K562 (cell line): ENCODE results near the gene CCDC127. TPM values are rescaled to one million over a fixed set of nuclear protein-coding genes. Genes with fewer than 3 reads are reported as not detected.

Experiments
- CBX2 ChIP-seq: fragments of 200-600 bp; sonication (generic); IDR thresholded peaks from one replicate; pipeline ENCODE4 v1.6.1; 2012; ENCODE audit warnings: mild to moderate bottlenecking, low read length, inconsistent platforms; ENCODE audit not compliant: insufficient read depth, poor library complexity, severe bottlenecking
- SNRNP70 ChIP-seq: fragments of 200-400 bp; formaldehyde crosslinking; optimal IDR thresholded peaks from 2 replicates; pipeline ENCODE3; 2017; ENCODE audit warnings: low read depth, low read length
- polyA plus RNA-seq, 8 experiments: library from polyadenylated mRNA; depleted of rRNA in 4 of 8; stranded (reverse) in 5 of 8; unstranded in 3 of 8; fragments of >200 nt; fragmentation: Nextera tagmentation in 2 of 8; fragmentation: Illumina TruSeq in 1 of 8; extraction: Ambion mirVana in 2 of 8; extraction: Trizol in 1 of 8; gene quantifications; 2 replicates each; pipeline versions ENCODE4 v1.2.1 to v1.2.3, GENCODE V29; 2011 to 2014; ENCODE audit warnings: inconsistent platforms in 1 of 8, missing spikeins in 1 of 8
- total RNA-seq, 7 experiments: library from RNA; depleted of rRNA in 6 of 7; stranded (reverse); fragments of >200 nt in 6 of 7; fragmentation: Illumina TruSeq in 2 of 7; extraction: Trizol in 2 of 7; gene quantifications; 2 replicates each; pipeline versions ENCODE4 v1.2.1 to v1.2.3, GENCODE V29; 2011 to 2021; ENCODE audit warnings: low replicate concordance in 1 of 7
- TF ChIP-seq, protein P1 (sequence below): fragments of 200-600 bp; sonication (generic); IDR thresholded peaks from one replicate; pipeline ENCODE4 v1.6.1; 2012; ENCODE audit warnings: mild to moderate bottlenecking, low read depth, low read length, inconsistent platforms

Gene CCDC127
- total and polyA plus RNA-seq, 9 of the 15 experiments (the other 6 are each of a cell fraction or from before 2014, with no cell fraction given): 2.7 to 4.5 (median 4.1) TPM

DNA sequence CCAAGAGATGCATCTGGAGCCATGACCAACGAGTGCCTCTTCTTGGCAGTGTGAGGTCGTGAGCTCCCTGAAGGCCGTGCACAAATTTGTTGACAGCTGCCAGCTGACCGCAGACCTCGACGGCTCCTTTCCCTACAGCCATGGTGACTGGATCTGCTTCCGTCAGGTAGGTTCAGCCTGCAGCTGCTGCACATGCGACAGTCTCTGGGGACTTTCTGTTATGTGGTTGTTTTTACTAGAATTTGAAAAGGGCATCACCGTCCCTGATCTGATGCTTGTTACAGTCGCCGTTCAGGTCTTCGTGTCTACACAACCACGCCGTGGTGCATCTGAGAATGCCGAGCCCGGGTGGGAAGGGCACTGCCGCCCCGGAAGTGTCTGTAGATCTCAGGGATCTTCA, 63.1 kb downstream of the CCDC127 start (continued):
- TF ChIP-seq, protein P1, sequence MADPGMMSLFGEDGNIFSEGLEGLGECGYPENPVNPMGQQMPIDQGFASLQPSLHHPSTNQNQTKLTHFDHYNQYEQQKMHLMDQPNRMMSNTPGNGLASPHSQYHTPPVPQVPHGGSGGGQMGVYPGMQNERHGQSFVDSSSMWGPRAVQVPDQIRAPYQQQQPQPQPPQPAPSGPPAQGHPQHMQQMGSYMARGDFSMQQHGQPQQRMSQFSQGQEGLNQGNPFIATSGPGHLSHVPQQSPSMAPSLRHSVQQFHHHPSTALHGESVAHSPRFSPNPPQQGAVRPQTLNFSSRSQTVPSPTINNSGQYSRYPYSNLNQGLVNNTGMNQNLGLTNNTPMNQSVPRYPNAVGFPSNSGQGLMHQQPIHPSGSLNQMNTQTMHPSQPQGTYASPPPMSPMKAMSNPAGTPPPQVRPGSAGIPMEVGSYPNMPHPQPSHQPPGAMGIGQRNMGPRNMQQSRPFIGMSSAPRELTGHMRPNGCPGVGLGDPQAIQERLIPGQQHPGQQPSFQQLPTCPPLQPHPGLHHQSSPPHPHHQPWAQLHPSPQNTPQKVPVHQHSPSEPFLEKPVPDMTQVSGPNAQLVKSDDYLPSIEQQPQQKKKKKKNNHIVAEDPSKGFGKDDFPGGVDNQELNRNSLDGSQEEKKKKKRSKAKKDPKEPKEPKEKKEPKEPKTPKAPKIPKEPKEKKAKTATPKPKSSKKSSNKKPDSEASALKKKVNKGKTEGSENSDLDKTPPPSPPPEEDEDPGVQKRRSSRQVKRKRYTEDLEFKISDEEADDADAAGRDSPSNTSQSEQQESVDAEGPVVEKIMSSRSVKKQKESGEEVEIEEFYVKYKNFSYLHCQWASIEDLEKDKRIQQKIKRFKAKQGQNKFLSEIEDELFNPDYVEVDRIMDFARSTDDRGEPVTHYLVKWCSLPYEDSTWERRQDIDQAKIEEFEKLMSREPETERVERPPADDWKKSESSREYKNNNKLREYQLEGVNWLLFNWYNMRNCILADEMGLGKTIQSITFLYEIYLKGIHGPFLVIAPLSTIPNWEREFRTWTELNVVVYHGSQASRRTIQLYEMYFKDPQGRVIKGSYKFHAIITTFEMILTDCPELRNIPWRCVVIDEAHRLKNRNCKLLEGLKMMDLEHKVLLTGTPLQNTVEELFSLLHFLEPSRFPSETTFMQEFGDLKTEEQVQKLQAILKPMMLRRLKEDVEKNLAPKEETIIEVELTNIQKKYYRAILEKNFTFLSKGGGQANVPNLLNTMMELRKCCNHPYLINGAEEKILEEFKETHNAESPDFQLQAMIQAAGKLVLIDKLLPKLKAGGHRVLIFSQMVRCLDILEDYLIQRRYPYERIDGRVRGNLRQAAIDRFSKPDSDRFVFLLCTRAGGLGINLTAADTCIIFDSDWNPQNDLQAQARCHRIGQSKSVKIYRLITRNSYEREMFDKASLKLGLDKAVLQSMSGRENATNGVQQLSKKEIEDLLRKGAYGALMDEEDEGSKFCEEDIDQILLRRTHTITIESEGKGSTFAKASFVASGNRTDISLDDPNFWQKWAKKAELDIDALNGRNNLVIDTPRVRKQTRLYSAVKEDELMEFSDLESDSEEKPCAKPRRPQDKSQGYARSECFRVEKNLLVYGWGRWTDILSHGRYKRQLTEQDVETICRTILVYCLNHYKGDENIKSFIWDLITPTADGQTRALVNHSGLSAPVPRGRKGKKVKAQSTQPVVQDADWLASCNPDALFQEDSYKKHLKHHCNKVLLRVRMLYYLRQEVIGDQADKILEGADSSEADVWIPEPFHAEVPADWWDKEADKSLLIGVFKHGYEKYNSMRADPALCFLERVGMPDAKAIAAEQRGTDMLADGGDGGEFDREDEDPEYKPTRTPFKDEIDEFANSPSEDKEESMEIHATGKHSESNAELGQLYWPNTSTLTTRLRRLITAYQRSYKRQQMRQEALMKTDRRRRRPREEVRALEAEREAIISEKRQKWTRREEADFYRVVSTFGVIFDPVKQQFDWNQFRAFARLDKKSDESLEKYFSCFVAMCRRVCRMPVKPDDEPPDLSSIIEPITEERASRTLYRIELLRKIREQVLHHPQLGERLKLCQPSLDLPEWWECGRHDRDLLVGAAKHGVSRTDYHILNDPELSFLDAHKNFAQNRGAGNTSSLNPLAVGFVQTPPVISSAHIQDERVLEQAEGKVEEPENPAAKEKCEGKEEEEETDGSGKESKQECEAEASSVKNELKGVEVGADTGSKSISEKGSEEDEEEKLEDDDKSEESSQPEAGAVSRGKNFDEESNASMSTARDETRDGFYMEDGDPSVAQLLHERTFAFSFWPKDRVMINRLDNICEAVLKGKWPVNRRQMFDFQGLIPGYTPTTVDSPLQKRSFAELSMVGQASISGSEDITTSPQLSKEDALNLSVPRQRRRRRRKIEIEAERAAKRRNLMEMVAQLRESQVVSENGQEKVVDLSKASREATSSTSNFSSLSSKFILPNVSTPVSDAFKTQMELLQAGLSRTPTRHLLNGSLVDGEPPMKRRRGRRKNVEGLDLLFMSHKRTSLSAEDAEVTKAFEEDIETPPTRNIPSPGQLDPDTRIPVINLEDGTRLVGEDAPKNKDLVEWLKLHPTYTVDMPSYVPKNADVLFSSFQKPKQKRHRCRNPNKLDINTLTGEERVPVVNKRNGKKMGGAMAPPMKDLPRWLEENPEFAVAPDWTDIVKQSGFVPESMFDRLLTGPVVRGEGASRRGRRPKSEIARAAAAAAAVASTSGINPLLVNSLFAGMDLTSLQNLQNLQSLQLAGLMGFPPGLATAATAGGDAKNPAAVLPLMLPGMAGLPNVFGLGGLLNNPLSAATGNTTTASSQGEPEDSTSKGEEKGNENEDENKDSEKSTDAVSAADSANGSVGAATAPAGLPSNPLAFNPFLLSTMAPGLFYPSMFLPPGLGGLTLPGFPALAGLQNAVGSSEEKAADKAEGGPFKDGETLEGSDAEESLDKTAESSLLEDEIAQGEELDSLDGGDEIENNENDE: no peak
- no peak for TF ChIP-seq CBX2
- TF ChIP-seq SNRNP70: no peak
